ENCODE results near the gene CCDC85C.

The CCDC85C gene

DNA sequence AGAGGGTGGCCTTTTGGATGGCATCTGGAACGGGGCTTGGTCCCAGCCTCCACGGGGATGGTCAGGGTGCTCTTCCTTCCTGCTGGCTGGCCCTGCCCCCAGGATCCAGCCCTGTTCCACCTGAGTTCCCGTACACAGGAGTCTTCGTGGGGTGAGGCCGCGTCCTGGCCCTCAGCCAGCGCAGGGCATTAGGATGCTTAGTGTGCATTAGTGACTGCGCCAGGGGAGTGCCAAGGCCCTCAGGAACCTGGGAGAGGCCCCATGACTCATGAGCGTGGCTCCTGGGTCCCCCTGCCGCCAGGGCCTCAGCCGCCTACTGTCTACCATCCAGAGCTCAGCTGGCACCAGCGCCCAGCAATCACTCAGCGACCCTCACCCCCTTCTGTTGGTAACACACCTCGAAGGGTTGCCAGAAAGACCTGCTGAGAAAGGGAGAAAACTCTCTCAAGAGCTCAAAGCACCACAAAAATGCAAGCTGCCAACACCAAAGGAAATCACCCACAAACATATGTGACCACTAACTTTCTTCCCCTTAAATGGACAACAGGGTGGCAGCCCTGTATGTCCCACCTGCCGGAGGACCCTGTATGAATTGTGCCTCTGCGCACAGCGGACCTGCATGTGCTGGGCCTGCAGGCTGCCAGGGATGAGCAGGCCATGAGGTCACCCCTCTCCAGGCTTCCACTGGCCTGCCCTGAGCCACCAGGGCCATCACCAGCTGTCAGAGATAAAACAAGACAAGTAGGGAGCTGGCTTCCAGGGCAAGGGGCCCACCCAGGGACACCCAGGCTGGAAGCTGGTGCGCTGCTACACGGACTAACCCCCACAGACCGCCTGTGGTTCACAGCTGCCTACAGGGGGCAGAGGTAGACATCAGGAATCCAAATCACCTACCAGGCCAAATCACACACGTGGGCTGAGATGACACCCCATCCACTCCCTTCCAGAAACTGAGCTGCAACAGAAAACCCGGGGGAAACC lies 28.7 kb downstream of the CCDC85C start:
- DNase-seq (ENCODE audit: insufficient read length, low spot score) (no peak), FAIRE-seq (no peak)

DNA sequence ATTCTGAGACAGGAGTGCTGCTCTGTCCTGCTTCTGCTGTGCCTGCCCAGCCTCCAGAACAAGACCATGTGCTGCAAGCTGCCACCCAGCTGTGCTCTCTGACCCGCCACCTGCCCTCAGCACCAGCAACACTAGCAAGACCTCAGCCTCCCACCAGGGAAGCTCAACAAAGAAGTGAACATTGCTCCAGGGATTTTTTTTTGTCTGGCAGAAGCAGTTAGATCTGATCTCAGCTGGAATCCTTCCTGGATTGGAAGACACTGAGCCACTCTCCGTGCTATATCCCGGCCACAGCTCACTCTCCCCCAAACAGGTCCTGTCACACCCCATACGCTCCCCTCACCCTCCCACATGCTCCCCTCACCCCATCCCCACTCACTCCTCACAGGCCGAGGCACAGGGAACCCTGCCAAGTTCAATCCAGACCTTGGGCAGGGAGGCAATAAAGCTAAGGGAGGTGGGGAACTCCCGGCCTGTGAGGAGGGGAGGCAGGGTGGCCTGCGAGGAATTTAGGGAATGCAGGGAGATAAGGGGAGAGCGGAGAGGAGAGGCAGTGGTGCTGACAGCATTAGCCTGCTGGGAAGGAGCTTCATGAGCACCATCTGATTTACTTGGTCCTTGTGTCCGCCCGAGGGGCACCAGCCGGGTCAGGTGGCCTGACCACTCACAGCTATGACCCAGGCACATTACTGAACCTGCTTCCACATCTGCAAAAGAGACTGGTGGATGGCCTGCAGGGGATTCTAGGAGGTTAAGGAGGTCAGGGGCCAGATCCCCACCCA lies 29.7 kb downstream of the CCDC85C start:
- FAIRE-seq = no peak

DNA sequence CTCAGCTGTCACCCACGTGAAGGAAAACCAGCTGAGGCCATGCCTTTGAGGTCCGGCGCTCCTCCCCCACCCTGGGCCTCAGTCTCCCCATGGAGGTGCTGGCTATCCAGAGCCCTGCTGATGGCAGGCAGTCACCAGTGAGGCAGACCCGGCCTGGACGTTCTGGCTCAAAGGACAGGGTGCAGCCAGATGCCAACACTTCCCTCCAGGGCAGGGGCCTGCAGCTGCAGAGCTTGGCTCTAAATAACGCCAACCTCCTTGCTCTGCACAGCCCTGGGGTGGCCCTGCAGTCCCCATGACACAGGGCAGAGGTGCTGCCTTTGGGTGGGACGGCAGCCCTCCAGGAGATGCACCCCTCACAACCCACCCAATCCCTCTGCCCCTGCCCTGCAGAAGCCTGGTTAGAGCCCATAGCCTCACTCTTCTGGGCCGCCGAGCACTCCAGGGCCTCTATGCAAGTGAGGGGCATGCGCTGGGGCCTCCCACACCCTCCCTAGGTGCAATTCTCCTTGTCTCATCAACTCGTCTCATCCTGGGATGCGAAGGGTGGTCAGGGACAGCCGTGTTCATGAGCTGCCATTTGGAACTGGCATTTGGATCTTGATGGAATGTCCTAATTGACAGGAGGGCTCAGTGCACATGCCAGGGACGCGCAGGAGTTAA lies 30.4 kb downstream of the CCDC85C start:
- no peak for FAIRE-seq
- DNase-seq (ENCODE audit: insufficient read length, low spot score) = no peak

More for the DNA sequence above, 29.7 kb downstream of the CCDC85C start:
- DNase-seq (ENCODE audit: insufficient read length, low spot score) = no peak

DNA sequence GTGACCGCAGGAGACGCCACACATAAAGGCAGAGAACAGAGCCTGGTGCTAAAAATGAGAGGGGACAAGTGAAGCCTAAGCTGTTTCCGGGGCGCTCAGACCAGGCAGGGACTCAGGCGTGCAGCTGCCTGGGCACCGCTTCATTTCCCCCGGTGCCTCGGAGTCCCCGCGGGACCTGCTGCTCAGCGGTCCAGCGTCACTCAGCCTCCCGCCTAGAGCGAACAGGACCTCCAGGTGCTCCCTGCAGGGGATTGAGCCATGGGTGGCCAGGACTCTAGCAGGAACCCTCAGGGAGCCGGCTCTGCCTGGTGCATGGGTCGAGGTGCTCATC lies 31.0 kb downstream of the CCDC85C start:
- DNase-seq (ENCODE audit: insufficient read length, low spot score) (no peak), FAIRE-seq (no peak)

DNA sequence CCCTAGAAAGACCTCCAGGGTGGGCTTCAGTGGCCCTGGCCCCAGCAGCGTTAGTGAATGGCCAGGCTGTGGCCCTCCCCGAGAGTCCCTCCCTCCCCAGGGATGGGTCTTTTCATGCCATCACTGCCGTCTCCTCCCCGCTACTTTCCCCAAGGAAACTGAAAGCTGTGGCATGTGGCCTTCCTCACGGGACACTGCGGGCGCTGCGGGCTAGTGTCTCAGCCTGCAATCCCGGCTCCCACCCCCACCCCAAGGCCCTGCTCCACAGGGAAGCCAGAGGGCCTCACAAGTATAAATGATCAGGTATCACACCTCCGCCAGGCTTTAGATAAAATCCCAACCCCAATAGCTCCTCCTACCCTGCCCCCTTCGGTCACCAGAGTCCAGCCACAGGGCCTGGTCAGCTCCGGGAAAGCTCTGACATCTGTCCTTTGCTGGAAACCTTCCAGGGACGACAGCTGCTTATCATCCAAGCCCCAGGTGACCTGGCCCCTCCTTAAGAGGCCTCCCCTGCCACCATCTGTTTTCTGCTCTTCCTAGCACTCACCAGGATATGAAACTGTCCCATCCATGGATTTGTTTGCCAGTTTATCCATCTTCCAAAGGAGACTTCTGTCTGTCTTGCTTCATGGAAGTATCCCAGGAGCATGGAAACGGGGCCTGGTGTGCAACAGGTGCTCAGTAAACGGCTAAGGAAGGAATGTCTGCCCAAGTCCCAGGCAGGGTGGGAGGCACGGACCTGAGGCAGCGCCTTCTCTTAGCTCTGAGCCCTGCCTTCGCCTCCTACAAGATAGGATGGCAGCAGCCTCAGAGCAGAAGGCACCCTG lies 31.6 kb downstream of the CCDC85C start:
- no peak for DNase-seq (ENCODE audit: insufficient read length, low spot score)
- no peak for FAIRE-seq

DNA sequence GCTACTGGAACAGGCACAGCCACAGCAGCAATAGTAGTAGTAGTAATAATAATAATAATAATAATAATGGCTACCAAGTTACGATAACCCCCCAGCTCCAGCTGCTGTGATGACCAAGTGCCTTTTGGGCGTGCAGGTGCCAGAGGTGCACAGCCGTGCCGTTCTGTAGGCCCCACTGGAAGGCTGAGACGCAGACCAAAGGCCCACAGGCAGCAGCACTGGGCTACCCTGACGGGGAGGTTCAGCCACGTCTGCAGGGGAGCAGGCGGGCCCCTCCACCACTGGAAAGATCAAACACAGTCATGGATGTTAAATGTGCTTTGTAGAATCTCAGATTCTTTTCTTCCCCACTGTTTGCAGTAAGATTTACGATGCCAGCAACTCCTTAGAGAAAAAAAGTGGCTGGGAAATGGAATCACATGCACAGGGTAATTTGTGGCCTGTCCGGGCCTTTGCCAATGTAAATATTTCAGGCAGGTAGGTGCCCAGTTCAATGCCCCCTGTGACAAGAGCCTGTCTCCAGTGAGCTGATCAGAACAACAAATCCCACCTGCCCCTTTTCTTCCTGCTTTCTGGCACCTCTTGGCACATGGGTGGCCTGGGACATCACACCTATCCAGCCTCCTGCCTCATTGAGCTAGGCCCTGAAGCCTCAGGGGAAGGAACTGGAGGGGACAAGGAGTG lies 32.6 kb downstream of the CCDC85C start:
- no peak for FAIRE-seq

DNA sequence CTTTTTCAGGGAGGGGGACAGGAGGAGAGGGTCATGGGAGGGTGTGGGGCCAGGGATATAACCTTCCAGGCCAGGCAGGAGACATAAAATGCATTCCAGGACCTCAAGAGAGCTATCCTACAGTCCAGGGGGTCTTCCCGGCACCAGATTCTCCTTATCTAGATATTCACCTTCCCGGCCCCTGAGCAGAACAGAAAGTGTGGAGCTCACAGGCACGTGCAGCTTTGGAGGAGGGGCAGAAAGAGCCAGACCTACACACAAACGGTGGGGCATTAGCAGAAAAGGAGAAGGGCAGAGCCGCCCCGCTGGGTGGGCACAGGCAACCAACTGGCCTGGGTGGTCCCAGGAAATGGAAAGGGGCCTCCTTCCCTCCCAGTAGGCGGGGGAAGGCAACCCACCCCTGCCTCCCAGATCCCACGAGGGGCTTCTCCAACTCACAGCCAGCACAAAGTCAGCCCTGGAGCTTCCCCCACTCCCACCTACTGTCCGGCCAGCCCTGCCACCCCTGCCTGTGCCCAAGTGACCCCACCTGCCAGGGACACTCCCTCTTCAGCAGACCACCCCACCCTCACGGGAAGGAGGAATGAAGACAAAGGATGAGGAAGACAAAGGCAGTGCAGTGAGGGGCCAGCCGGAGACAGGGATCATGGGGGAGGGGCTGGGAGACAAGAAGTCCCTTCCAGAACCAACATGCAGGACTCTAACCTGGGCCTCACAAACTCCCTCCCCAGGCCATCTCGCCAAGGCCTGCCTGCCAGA lies 33.3 kb downstream of the CCDC85C start:
- FAIRE-seq = no peak
- DNase-seq (ENCODE audit: insufficient read length, low spot score) = no peak

More for the DNA sequence above, 32.6 kb downstream of the CCDC85C start:
- no peak for DNase-seq (ENCODE audit: insufficient read length, low spot score)

DNA sequence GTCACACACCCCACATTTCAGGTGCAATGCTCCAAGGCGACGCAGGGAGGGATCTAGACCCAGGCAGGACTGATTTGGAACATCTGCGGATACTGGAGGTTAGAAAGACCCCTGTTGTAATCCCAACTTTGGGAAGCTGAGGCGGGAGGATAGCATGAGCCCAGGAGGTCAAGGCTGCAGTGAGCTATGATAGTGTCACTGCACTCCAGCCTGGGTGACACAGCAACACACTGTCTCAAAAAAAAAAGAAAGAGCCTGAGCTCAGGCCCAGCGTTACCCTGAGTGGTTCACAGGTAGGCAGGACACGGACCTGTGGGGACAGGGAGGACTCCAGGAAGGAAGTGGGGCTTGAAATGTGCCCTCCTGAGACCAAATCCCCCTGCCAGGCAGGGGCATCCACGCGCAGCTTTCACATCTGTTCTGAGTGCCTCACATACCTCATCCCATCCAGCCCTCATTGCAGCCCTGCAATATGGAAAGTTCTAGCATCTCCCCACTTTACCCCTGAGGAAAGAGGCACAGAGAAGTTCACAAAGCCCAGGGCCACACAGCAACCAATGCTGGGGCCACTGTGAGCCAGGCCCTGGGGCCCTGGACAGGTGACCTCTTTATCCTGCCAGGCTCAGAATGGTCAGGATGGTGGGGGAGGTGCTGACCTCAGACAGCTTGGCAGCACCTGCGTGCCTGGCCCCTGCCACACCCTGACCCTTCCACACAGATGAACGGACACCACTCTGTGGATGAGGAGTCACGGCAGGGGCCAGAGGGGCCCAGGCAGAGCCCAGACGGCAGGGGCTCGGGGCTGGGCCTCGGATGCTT lies 34.1 kb downstream of the CCDC85C start:
- no peak for FAIRE-seq
- no peak for DNase-seq (ENCODE audit: insufficient read length, low spot score)

DNA sequence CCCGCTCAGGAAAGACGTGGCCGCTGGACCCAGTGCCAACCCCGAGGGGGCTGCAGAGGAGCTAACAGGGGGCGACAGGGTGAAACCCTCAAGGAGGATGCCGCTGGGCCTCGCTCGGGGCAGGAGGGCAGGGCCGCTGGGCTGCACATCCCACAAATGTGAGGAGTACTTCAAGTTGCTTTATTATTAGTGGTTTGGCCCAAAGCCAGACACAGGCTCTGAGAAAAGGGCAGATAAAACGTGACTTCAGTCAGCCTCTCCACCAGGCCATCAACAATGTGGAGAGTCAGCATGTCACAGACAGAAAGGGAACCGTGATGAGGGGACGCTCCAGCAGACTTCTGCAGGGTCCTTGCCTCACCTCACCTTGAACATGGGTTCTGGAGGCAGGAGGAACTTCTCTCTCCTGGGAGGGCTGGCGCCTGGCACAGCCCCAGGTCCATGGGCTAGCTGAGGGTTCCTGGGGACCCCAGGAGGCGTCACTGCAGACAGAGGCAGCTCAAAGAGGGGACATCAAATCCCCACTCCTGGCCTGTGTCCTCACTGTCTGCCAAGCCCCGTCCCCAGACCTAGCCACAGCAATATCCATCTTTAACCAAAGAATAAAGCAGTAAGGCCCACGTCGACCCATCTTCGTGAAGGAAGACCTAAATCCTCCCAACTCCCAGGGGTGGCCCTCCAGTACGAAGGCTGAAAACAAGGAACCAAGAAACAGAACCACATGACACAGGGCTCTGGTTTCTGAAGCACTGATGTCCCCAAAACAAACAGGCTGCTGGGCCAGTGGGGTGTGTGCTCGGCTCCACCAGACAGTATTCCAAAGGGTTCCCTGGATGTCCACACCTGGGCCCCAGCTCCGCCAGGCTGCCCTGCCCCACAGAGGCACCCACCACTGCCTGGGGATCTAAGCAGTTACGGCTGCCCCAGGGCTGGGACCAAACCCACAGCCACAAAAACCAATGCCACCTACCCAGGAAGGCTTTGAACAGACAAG lies 35.1 kb downstream of the CCDC85C start:
- FAIRE-seq (no peak), DNase-seq (ENCODE audit: insufficient read length, low spot score) (no peak)

DNA sequence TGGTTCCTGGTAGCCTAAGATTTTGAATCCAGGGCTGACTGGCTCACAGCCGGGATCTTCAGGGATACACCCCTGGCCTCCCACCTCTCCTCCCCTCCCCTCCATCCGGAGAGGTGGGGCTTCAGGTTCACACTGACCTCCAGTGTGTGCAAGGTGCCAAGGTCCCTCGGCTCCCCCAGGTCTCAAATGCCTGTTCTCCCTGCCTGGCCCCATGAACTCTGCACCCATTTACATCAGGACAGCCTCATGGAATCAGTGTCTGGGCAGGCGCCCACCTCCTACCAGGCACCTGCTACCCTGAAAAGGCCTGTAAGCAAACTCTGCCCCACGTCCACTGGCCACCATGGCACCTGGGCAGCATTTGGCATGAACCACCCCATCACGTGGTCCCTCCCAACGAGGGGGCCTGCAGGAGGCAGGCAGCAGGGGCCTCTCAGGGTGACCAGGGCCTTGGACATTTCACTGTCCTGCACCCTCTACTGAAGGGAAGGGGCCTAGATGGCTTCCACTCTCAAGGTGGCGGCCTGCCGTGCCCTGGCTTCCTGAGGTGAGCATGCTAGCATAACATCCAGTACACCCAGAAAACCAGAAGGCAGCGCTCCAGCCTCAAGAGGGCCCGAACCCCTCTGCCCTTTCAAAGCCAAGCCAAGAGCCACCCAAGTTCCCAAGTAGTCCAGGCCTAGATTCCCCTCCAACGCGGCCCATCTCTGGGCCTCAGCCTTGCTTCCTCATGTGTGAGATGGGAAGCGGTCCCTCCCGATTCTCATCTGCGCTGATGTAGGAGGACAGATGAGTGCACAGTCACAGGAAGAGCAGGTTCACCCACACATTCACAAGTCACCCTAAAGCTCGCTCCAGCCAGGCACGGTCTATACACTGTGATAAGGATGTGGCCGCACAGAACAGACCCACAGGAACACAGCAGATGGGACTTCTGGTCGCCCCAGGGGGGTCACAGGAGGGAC lies 37.3 kb downstream of the CCDC85C start:
- DNase-seq (ENCODE audit: insufficient read length, low spot score) (no peak), FAIRE-seq (no peak)

DNA sequence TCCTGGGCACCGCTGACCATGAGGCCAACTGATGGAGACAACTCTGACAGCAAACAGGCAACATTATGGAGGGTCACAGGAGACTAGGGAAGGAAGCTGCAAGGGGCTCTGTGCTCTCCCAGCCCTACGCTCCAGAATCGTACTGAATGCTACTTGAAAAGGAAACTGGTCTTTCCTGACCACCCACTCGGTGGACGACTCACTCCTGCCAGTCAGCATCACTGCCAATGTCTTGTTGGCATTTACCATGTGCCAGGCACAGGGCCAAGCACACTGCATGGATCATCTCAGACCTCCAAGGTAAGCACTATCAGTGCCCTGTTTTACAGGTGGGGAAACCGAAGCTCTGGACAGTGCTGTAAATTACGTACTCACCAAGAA lies 38.0 kb downstream of the CCDC85C start:
- DNase-seq (ENCODE audit: insufficient read length, low spot score) (no peak), FAIRE-seq (no peak)

DNA sequence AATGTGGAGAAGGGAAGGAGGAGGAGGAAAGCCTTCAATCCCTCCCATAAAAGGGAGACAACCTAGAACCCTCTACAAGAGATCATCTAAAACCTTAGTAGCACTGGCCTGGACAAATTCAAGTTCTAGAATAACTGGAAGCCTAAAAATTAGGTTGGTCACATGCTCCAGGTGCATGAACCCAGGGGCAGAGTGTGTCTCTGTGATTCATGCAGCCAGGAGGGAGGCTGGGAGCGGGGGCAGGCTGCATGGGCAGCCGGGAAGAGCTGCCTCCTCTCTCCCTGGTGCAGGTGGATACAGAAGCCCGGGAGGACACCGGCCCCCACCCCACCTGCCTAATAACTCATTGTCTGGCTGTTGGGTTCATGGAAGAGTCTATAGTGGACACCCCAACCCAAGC lies 38.6 kb downstream of the CCDC85C start:
- DNase-seq (ENCODE audit: insufficient read length, low spot score) = no peak
- FAIRE-seq = no peak

DNA sequence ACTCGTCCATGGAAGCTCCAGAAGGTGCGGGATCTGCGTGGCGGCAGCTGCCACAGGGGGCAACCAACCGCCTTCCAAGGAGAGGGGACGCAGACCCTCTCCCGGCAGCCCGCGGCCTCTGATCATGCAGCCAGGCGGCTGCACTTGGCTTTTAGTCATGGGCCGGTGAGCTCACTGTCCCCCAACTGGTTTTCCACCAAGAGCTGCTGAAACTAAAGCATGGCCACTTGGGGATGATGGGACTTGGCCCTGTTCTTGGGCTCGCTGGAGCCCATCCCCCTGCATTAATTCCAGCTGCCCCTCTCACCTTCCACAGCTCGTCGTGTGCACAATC lies 39.1 kb downstream of the CCDC85C start:
- no peak for FAIRE-seq

DNA sequence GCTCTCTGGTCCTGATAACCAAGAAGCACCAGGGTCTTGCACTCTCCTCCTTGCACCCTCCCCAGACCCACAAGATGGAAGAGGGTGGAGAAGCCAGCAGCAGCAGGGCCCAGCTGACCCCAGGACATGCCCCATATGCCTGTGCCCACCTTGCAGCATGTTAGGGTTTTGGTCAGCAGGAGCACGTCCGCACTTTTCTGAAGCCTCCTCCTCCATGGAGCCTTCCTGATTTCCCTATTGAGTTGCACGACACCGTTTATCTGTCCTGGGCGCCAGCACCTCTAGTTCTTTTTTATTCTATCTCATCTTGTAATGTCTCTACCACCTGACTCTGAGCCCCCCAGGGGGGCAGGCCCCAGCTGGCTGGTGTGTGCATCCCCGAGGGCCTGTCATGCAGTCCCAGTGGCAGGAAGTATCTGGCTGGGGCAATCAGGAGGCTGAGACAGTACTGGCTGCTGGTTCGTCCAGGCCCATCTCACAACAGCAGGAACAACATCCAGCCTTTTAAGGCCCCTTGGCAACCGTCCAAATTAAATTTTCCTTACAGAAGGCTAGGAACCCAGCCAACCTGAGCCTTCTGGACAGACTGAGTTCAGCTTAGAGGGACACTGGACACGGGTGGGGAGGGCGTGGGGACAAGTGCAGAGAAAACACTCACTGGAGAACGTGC lies 39.6 kb downstream of the CCDC85C start:
- no peak for DNase-seq (ENCODE audit: insufficient read length, low spot score)
- FAIRE-seq = no peak

More for the DNA sequence above, 39.1 kb downstream of the CCDC85C start:
- DNase-seq (ENCODE audit: insufficient read length, low spot score) = no peak

DNA sequence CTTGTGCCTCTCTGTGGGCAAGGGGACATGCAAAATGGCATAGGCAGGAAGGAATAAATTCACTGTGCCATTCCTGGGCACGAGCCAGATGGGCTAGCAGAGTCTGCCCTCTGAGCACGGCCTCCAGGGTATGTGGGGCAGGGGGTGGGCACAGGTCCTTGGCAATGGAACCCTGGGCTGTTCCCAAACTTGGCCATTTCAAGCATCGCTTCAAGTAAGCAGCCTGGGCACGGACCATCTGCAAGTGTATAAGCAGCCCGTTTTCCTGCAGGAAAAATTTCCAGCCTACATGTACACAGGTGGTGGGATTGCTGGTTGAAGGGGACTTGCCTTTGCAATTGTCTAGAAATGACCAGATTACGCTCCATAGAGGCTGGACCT lies 40.3 kb downstream of the CCDC85C start:
- no peak for DNase-seq (ENCODE audit: insufficient read length, low spot score)
- no peak for FAIRE-seq
